ENCODE results near the gene VRK1.
"Not testable (repeated sequence)": the region's sequence is repeated elsewhere in the genome, so short reads cannot be mapped to it uniquely, and the experiment has no call there.

The VRK1 gene

DNA sequence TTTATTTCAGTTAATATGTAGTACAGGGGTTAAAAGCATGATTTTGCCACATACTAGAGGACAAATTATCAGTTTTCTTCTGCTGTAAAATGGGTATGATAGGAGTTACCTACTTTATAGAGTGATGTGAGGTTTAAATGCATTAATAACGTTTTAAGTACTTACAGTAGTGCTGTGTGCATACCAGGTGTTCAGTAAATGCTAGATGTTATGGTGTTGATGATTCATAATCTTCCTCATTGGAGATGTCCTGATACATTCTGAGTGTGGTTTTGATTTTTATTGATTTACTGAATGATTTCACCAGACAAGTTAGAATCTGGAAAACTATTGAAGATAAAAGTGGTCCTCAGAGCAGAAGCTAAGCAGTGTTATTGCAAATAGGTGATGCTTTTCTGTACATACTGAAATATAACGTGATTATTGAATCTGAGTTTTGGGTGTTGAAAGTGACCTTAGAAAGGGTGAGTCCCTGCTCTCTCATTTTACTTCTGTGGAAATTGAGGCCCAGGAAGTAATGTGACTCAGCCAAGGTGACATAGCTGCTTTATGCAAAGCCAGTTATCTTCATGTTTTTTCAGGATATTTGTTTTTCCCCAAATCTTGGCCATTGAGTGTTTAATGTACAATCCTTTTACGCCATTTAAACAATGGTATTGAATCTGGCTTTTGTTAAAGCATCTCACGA is 54.7 kb downstream of the VRK1 start:
- Histone ChIP-seq H3K27me3 (ENCODE audit: low read depth, low read length) (no peaks in the 10 kb centered on the region), H3K4me1 (ENCODE audit: control insufficient read depth in 1 of 2, insufficient read depth in 2 of 2, low read length in 2 of 2) (no peaks in the 10 kb centered on the region), H3K4me3 (ENCODE audit: low read depth in 1 of 2, low read length in 2 of 2) (no peak overlapping the region), H3K9me3 (ENCODE audit: control insufficient read depth in 1 of 2, low read length in 2 of 2) (no peaks in the 10 kb centered on the region), H3K36me3 (ENCODE audit: control insufficient read depth in 1 of 2, insufficient read depth in 2 of 2, low read length in 2 of 2) (peaks cover under 1 to 18% of the 10 kb centered on the region in 2 donors), H3K27ac (ENCODE audit: low read length) (no peak overlapping the region)

DNA sequence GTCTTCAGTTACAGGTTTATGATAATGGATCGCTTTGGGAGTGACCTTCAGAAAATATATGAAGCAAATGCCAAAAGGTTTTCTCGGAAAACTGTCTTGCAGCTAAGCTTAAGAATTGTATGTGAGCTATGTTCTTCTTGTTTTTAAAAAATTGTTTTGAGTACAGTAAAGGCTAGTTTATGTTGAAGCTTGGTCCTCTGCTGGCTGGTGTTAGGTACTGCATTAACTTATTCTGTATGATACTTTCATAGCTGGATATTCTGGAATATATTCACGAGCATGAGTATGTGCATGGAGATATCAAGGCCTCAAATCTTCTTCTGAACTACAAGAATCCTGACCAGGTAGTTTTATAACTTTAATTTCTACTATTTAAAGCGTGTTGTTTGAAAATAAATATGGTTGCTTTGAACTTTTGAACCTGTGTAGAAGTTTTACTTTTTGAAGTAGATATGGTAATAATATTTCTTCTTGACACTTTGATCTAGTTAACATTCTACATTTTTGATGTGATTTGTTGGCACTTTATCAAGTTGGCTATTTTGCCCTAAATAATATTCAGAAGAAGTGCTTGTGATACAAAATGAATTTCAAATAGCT is 55.7 kb downstream of the VRK1 start:
- Histone ChIP-seq H3K27ac (ENCODE audit: low read length) (no peak overlapping the region), H3K4me1 (ENCODE audit: control insufficient read depth in 1 of 2, insufficient read depth in 2 of 2, low read length in 2 of 2) (no peaks in the 10 kb centered on the region), H3K9me3 (ENCODE audit: control insufficient read depth in 1 of 2, low read length in 2 of 2) (no peaks in the 10 kb centered on the region), H3K4me3 (ENCODE audit: low read depth in 1 of 2, low read length in 2 of 2) (no peak overlapping the region), H3K27me3 (ENCODE audit: low read depth, low read length) (no peaks in the 10 kb centered on the region), H3K36me3 (ENCODE audit: control insufficient read depth in 1 of 2, insufficient read depth in 2 of 2, low read length in 2 of 2) (peaks cover 4 to 19% of the 10 kb centered on the region in 2 donors)

DNA sequence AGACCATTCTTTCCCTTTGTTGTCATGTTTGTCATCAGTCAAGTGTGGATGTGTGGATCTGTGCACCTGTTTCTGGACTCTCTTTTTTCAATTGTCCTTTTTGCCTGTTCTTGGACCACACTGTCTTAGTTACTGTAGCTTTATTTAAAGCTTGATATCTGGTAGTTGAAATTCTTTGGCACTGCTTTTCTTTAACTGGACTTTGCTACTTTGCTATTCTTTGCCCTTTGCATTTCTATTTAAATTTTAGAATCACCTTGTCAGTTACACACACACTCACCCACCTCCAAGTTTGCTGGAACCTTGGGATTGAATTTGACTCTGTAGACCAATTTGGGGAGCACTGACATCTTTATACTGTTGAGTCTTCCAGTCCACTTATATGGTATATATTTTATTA is 61.5 kb downstream of the VRK1 start:
- H3K9me3 ChIP-seq (ENCODE audit: control insufficient read depth in 1 of 2, low read length in 2 of 2) = no peaks in the 10 kb centered on the region
- no peaks in the 10 kb centered on the region for H3K27me3 ChIP-seq (ENCODE audit: low read depth, low read length)
- no peak overlapping the region for H3K4me3 ChIP-seq (ENCODE audit: low read depth in 1 of 2, low read length in 2 of 2)
- no peaks in the 10 kb centered on the region for H3K4me1 ChIP-seq (ENCODE audit: control insufficient read depth in 1 of 2, insufficient read depth in 2 of 2, low read length in 2 of 2)
- peaks cover 4 to 16% of the 10 kb centered on the region in 2 donors for H3K36me3 ChIP-seq (ENCODE audit: control insufficient read depth in 1 of 2, insufficient read depth in 2 of 2, low read length in 2 of 2)
- H3K27ac ChIP-seq (ENCODE audit: low read length) = no peak overlapping the region

DNA sequence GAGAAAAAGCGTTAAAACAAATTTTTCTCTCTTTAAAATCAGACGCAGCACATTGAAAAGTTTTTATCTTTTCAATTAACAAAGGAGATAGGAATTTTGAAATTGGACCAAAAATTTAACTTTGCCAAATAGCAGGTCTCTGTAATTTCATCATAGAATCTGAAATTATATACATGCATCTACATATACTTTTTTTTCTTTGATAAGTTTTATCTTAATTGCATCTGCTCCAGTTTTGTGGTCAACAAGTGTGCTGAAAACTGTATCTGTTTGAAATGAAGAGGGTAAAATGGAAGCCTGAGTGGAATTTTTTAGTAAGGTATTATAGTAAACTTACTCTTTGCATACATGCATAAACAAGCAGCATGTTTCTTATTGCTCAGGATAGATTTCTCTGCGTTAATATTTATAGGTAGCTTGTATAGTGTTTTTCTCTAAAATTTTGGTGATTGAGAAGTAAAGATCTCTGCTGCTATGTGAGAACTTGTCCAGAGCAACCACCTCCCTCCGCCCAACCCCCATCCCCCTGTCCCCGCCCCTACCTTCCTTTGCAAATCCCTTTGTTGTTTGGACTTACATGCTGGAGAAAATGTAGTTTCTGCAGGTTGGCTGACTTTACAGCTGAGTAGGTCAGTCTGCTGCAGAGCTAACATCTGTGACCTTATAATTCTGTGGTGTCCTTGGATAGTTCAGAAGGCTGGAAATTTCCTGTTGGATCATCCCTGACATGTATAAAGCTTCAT is 64.6 kb downstream of the VRK1 start:
- Histone ChIP-seq H3K9me3 (ENCODE audit: control insufficient read depth in 1 of 2, low read length in 2 of 2) (no peaks in the 10 kb centered on the region), H3K27ac (ENCODE audit: low read length) (no peak overlapping the region), H3K27me3 (ENCODE audit: low read depth, low read length) (no peaks in the 10 kb centered on the region), H3K4me1 (ENCODE audit: control insufficient read depth in 1 of 2, insufficient read depth in 2 of 2, low read length in 2 of 2) (no peaks in the 10 kb centered on the region), H3K36me3 (ENCODE audit: control insufficient read depth in 1 of 2, insufficient read depth in 2 of 2, low read length in 2 of 2) (peaks cover 4 to 9% of the 10 kb centered on the region in 2 donors), H3K4me3 (ENCODE audit: low read depth in 1 of 2, low read length in 2 of 2) (no peak overlapping the region)

DNA sequence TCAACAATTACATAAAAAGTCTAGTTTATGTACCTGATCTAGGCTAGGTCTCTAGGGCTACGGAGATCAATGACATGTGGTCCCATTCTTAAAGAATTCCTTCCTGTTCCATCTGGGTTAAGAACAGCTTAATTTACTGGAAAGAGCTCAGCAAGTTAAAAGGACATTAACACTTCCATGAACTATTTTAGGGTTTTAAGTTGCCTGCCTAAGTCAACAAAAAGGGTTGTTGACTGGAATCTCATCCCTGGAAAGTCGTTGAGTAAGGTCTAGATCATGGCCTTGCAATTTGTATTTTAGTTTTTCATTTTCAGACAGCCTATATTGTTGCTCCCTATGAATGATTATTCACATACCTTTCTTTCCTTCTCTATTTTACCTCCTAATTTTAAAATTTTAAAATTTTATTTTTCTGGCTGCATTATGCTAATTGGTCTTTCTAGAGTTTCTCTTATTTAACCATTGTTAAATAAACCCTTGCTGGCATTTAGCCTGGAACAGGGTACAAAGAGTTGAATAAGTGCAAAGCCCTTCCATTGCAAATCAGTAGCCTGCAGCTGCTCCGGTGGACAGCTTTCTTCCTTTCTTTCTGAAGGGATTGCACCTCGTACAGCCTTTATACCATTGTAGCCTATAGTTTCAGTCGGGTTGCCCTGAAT is 66.3 kb downstream of the VRK1 start:
- H3K27ac ChIP-seq (ENCODE audit: low read length) = no peak overlapping the region
- no peaks in the 10 kb centered on the region for H3K27me3 ChIP-seq (ENCODE audit: low read depth, low read length)
- no peaks in the 10 kb centered on the region for H3K4me1 ChIP-seq (ENCODE audit: control insufficient read depth in 1 of 2, insufficient read depth in 2 of 2, low read length in 2 of 2)
- no peak overlapping the region for H3K4me3 ChIP-seq (ENCODE audit: low read depth in 1 of 2, low read length in 2 of 2)
- no peaks in the 10 kb centered on the region for H3K9me3 ChIP-seq (ENCODE audit: control insufficient read depth in 1 of 2, low read length in 2 of 2)
- H3K36me3 ChIP-seq (ENCODE audit: control insufficient read depth in 1 of 2, insufficient read depth in 2 of 2, low read length in 2 of 2) = no peaks in the 10 kb centered on the region

DNA sequence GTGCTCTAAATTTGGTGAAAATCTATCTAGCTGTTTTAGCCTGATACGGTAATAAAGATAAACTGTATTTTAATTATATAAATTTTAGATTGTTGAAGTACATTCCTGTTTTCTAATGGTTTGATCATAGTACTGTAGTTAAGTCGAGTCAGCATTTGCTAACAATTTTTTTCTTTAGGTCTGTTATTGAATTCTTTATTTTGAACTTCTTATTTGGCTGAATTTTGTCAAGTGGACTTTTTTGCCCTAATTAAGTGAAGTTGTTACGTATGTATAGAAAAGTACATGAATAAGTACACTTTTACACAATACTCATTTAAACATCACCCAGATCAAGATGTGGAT is 66.8 kb downstream of the VRK1 start:
- H3K36me3 ChIP-seq (ENCODE audit: control insufficient read depth in 1 of 2, insufficient read depth in 2 of 2, low read length in 2 of 2) = no peaks in the 10 kb centered on the region
- H3K9me3 ChIP-seq (ENCODE audit: control insufficient read depth in 1 of 2, low read length in 2 of 2) = no peaks in the 10 kb centered on the region
- H3K27me3 ChIP-seq (ENCODE audit: low read depth, low read length) = no peaks in the 10 kb centered on the region
- no peaks in the 10 kb centered on the region for H3K4me1 ChIP-seq (ENCODE audit: control insufficient read depth in 1 of 2, insufficient read depth in 2 of 2, low read length in 2 of 2)
- H3K4me3 ChIP-seq (ENCODE audit: low read depth in 1 of 2, low read length in 2 of 2) = no peak overlapping the region
- no peak overlapping the region for H3K27ac ChIP-seq (ENCODE audit: low read length)

DNA sequence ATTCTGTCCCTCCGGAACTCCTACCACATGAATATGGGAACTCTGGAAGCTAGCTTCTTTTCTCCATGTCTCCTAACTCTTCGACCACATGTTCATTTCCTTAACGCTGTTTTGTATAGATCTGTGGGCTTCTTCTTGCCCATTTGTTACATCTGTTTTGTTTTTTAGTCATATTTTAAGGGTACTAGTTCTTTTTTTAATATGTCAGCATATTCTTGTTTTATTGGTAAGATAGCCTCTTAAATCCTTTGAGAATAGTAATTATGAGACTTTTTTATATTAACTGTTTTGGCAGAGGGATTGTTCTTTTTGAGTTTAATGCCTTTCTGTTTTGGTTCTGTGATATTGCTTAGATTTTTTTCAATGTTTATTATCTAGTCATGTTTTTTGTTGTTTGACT is 70.5 kb downstream of the VRK1 start:
- Histone ChIP-seq H3K27me3 (ENCODE audit: low read depth, low read length) (no peaks in the 10 kb centered on the region), H3K36me3 (ENCODE audit: control insufficient read depth in 1 of 2, insufficient read depth in 2 of 2, low read length in 2 of 2) (no peaks in the 10 kb centered on the region), H3K9me3 (ENCODE audit: control insufficient read depth in 1 of 2, low read length in 2 of 2) (no peaks in the 10 kb centered on the region), H3K4me1 (ENCODE audit: control insufficient read depth in 1 of 2, insufficient read depth in 2 of 2, low read length in 2 of 2) (no peaks in the 10 kb centered on the region), H3K27ac (ENCODE audit: low read length) (no peak overlapping the region), H3K4me3 (ENCODE audit: low read depth in 1 of 2, low read length in 2 of 2) (no peak overlapping the region)

DNA sequence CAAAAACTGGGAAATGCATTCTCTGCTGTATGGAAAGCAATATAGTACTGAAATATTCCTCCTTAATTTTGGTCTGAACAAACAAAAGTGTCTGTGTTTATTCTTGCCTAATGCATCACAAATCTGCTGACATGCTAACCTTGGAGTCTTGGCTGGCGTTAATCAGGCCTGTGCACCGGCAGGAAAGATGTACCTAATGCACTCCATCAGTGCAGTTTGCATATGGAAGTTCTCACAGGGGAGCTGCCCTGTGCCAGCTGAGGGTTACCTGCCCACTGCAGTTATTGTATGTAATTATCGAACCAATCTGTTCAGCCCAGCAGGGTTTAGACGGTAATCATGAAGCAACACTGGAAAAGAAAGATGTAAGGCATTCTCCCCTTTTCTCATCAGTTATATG is 76.9 kb downstream of the VRK1 start:
- Histone ChIP-seq H3K36me3 (ENCODE audit: control insufficient read depth in 1 of 2, insufficient read depth in 2 of 2, low read length in 2 of 2) (no peaks in the 10 kb centered on the region), H3K27ac (ENCODE audit: low read length) (no peak overlapping the region), H3K27me3 (ENCODE audit: low read depth, low read length) (no peaks in the 10 kb centered on the region), H3K4me3 (ENCODE audit: low read depth in 1 of 2, low read length in 2 of 2) (no peak overlapping the region), H3K9me3 (ENCODE audit: control insufficient read depth in 1 of 2, low read length in 2 of 2) (no peaks in the 10 kb centered on the region), H3K4me1 (ENCODE audit: control insufficient read depth in 1 of 2, insufficient read depth in 2 of 2, low read length in 2 of 2) (no peaks in the 10 kb centered on the region)

DNA sequence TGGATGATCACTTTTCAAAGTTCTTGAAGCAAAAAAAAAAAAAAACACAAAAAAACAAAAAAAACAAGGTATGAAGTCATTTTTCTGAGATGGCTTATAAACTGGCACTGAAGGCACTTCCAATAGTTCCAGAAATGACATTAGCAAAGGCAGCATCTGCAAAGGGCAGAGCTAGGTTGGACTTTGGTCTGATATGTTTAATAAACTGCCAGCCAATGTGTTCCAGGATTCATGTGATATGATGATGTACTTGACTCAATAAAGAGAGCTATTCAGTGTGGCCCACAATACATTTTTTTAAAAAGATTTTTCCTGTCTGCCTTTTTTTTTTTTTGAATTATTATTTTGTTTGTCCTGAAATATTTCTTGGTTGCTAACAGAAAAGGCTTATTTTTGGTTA is 79.6 kb downstream of the VRK1 start:
- Histone ChIP-seq H3K4me3 (ENCODE audit: low read depth in 1 of 2, low read length in 2 of 2) (no peak overlapping the region), H3K27ac (ENCODE audit: low read length) (no peak overlapping the region), H3K36me3 (ENCODE audit: control insufficient read depth in 1 of 2, insufficient read depth in 2 of 2, low read length in 2 of 2) (no peaks in the 10 kb centered on the region), H3K27me3 (ENCODE audit: low read depth, low read length) (no peaks in the 10 kb centered on the region), H3K4me1 (ENCODE audit: control insufficient read depth in 1 of 2, insufficient read depth in 2 of 2, low read length in 2 of 2) (no peaks in the 10 kb centered on the region), H3K9me3 (ENCODE audit: control insufficient read depth in 1 of 2, low read length in 2 of 2) (no peaks in the 10 kb centered on the region)

DNA sequence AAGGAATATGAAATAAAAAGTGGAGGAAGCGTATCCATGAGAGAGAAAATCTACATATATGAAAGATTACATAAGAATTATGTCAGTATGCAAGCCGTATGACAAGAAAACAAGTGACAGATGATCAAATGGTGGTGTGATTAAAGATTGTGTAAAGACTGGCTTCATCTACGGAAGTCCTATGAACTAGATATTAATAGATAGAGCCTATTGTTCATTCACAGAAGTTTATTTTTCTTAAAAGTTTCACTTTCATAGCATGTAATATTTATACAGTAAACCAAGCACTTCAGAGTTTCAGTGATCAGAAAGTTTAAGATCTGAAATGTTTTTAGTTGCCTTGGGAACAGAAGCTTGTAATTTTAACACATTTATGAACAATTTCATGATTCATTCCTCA is 84.5 kb downstream of the VRK1 start:
- no peaks in the 10 kb centered on the region for H3K36me3 ChIP-seq (ENCODE audit: control insufficient read depth in 1 of 2, insufficient read depth in 2 of 2, low read length in 2 of 2)
- H3K9me3 ChIP-seq (ENCODE audit: control insufficient read depth in 1 of 2, low read length in 2 of 2) = no peaks in the 10 kb centered on the region
- no peak overlapping the region for H3K27ac ChIP-seq (ENCODE audit: low read length)
- H3K4me3 ChIP-seq (ENCODE audit: low read depth in 1 of 2, low read length in 2 of 2) = no peak overlapping the region
- H3K4me1 ChIP-seq (ENCODE audit: control insufficient read depth in 1 of 2, insufficient read depth in 2 of 2, low read length in 2 of 2) = no peaks in the 10 kb centered on the region
- no peaks in the 10 kb centered on the region for H3K27me3 ChIP-seq (ENCODE audit: low read depth, low read length)

DNA sequence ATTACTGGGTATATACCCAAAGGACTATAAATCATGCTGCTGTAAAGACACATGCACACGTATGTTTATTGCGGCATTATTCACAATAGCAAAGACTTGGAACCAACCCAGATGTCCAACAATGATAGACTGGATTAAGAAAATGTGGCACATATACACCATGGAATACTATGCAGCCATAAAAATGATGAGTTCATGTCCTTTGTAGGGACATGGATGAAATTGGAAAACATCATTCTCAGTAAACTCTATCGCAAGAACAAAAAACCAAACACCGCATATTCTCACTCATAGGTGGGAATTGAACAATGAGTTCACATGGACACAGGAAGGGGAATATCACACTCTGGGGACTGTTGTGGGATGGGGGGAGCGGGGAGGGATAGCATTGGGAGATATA is 86.8 kb downstream of the VRK1 start:
- H3K4me1 ChIP-seq (ENCODE audit: control insufficient read depth in 1 of 2, insufficient read depth in 2 of 2, low read length in 2 of 2); H3K36me3 ChIP-seq (ENCODE audit: control insufficient read depth in 1 of 2, insufficient read depth in 2 of 2, low read length in 2 of 2); H3K27ac ChIP-seq (ENCODE audit: low read length); H3K9me3 ChIP-seq (ENCODE audit: control insufficient read depth in 1 of 2, low read length in 2 of 2); H3K4me3 ChIP-seq (ENCODE audit: low read depth in 1 of 2, low read length in 2 of 2); H3K27me3 ChIP-seq (ENCODE audit: low read depth, low read length): not testable (repeated sequence)

Measured in muscle layer of duodenum (tissue), 2 donors.